HS-27A (cell line): ENCODE data around the gene MUC16.

Source experiments
- DNase-seq: peaks from one replicate; pipeline ENCODE4 v3.0.0-alpha.2; 2012; ENCODE audit warnings: low read depth, missing footprints

Gene MUC16

GRCh38 chr19:9008667-9009066 lies 1.5 kb downstream of the MUC16 start:
- no peak for DNase-seq

- DNase-seq, result no peak
These were observed 9.3 kb downstream of the MUC16 start for GRCh38 chr19:9000933-9001332.

GRCh38 chr19:8988204-8988603 lies 22.0 kb downstream of the MUC16 start:
- DNase-seq, result no peak

GRCh38 chr19:8986296-8986695 lies 23.9 kb downstream of the MUC16 start:
- no peak for DNase-seq

GRCh38 chr19:8973501-8974091 lies 36.6 kb downstream of the MUC16 start:
- DNase-seq, result no peak

GRCh38 chr19:8965887-8966286 lies 44.3 kb downstream of the MUC16 start:
- DNase-seq, result no peak
